HCT116 (cell line): ENCODE data around the gene GMPPB. TPM values are rescaled to one million over a fixed set of nuclear protein-coding genes. Genes with fewer than 3 reads are reported as not detected.

ENCODE experiments used
- ATAC-seq: fragments of 200-7000 bp; cut with Tn5 transposase; 2 replicates; pipeline ENCODE4 v1.9.1; 2020; ENCODE audit warnings: mild to moderate bottlenecking, moderate library complexity
- BruUV-seq: library from RNA; stranded (reverse); fragments of 400-500 nt; replicated peaks from 2 replicates; lab custom pipeline; 2021; lab: Mats Ljungman, UMichigan
- CTCF ChIA-PET: fragments of 300-600 bp; sonication (Branson Sonifier 250); formaldehyde crosslinking; loops from one replicate; lab custom pipeline; 2021; ENCODE audit warnings: antibody characterized with exemption; lab: Charles Lee
- POLR2A ChIA-PET: fragments of 300-600, 350-600 bp; sonication (Branson Sonifier 250); formaldehyde crosslinking; loops from one replicate; lab custom pipeline; 2021; ENCODE audit warnings: antibody characterized with exemption; lab: Charles Lee
- RAD21 ChIA-PET, 2 experiments: fragments of 300-600 bp; sonication (Branson Sonifier 250); formaldehyde crosslinking; loops; one replicate each; lab custom pipeline; 2023; ENCODE audit warnings: low total read pairs in 2 of 2; ENCODE audit not compliant: uncharacterized antibody in 2 of 2, unreplicated experiment in 2 of 2, low non-redundant PET in 1 of 2; lab: Charles Lee
- DNase-seq: peaks from one replicate; pipeline ENCODE4 v3.0.0-alpha.2; 2010; ENCODE audit warnings: low read depth, low spot score
- H2AFZ ChIP-seq: fragments of 200-600 bp; shearing (Covaris generic), sonication (generic); 2 replicates; pipeline ENCODE4 v1.6.1; 2017; ENCODE audit warnings: low read depth, mixed run types, mixed read lengths, antibody characterized with exemption, low read length; ENCODE audit not compliant: poor library complexity, severe bottlenecking
- H3K27ac ChIP-seq: 2 replicates; pipeline ENCODE4 v1.5.1; 2012; ENCODE audit warnings: low read depth, low read length
- H3K27me3 ChIP-seq: fragments of 200-600 bp; sonication (generic); 2 replicates; pipeline ENCODE4 v1.6.1; 2016; ENCODE audit warnings: mixed run types, low read length, mixed read lengths; ENCODE audit not compliant: insufficient read depth
- H3K36me3 ChIP-seq, 2 experiments: fragments of 200-500 bp in 1 of 2; fragments of 200-600 bp in 1 of 2; sonication (Bioruptor generic) in 1 of 2; sonication (generic) in 1 of 2; 2 replicates each; pipeline versions ENCODE4 v1.5.1 to v1.6.1; 2014 to 2016; ENCODE audit warnings: low read length in 2 of 2, inconsistent platforms in 1 of 2, mixed read lengths in 1 of 2, mixed run types in 1 of 2; ENCODE audit not compliant: insufficient read depth in 2 of 2, control insufficient read depth in 1 of 2
- H3K4me1 ChIP-seq, 2 experiments: fragments of 200-600 bp in 1 of 2; sonication (generic) in 1 of 2; 2 replicates each; pipeline versions ENCODE4 v1.5.1 to v1.6.1; 2012 to 2017; ENCODE audit warnings: low read length in 2 of 2, inconsistent platforms in 1 of 2, mild to moderate bottlenecking in 1 of 2, mixed read lengths in 1 of 2, mixed run types in 1 of 2, moderate library complexity in 1 of 2; ENCODE audit not compliant: insufficient read depth in 2 of 2, control insufficient read depth in 1 of 2
- H3K4me2 ChIP-seq: fragments of 200-600 bp; sonication (generic); 2 replicates; pipeline ENCODE4 v1.6.1; 2017; ENCODE audit warnings: mixed run types, low read length, mixed read lengths
- H3K4me3 ChIP-seq, 2 experiments: fragments of 200-600 bp in 1 of 2; sonication (generic) in 1 of 2; replicated peaks in 1 of 2; 2 replicates each; pipeline ENCODE4 v1.5.1; 2011 to 2016; ENCODE audit warnings: low read length in 2 of 2, control low read depth in 1 of 2, low read depth in 1 of 2, mild to moderate bottlenecking in 1 of 2, mixed read lengths in 1 of 2, mixed run types in 1 of 2
- H3K79me2 ChIP-seq: fragments of 200-600 bp; sonication (generic); 2 replicates; pipeline ENCODE4 v1.6.1; 2017; ENCODE audit warnings: mild to moderate bottlenecking, mixed run types, low read length, moderate library complexity, mixed read lengths; ENCODE audit not compliant: insufficient read depth
- H3K9ac ChIP-seq: fragments of 200-600 bp; sonication (generic); 2 replicates; pipeline ENCODE4 v1.6.1; 2016; ENCODE audit warnings: low read length, mixed read lengths
- H3K9me2 ChIP-seq: fragments of 200-600 bp; sonication (generic), shearing (Covaris generic); 2 replicates; pipeline ENCODE4 v1.6.1; 2017; ENCODE audit warnings: mixed run types, mild to moderate bottlenecking, moderate library complexity; ENCODE audit not compliant: insufficient read depth
- H3K9me3 ChIP-seq, 2 experiments: fragments of 200-500 bp in 1 of 2; fragments of 200-600 bp in 1 of 2; sonication (Bioruptor generic) in 1 of 2; sonication (generic) in 1 of 2; 2 replicates each; pipeline ENCODE4 v1.6.1; 2014 to 2017; ENCODE audit warnings: low read length in 2 of 2, mixed read lengths in 2 of 2, inconsistent platforms in 1 of 2, low read depth in 1 of 2, mild to moderate bottlenecking in 1 of 2, mixed run types in 1 of 2, moderate library complexity in 1 of 2; ENCODE audit not compliant: control insufficient read depth in 1 of 2, insufficient read depth in 1 of 2
- H4K20me1 ChIP-seq: fragments of 200-600 bp; sonication (generic), shearing (Covaris generic); 2 replicates; pipeline ENCODE4 v1.6.1; 2017; ENCODE audit warnings: mixed run types, mild to moderate bottlenecking, moderate library complexity; ENCODE audit not compliant: insufficient read depth
- CBX3 ChIP-seq: IDR thresholded peaks from 2 replicates; pipeline ENCODE4 v1.6.1; 2012; ENCODE audit warnings: low read depth
- CEBPB ChIP-seq: IDR thresholded peaks from 2 replicates; pipeline ENCODE4 v1.6.1; 2012; ENCODE audit warnings: low read depth
- CTCF ChIP-seq, 3 experiments: fragments of 200-600 bp in 1 of 3; sonication (generic) in 1 of 3; IDR thresholded peaks in 2 of 3; conservative IDR thresholded peaks in 1 of 3; 2 replicates each; pipeline ENCODE4 v1.5.1; 2012 to 2017; ENCODE audit warnings: low read depth in 2 of 3, low read length in 2 of 3, antibody characterized with exemption in 1 of 3, borderline replicate concordance in 1 of 3, control low read depth in 1 of 3, mild to moderate bottlenecking in 1 of 3, mixed read lengths in 1 of 3, mixed run types in 1 of 3, moderate library complexity in 1 of 3; ENCODE audit not compliant: insufficient read depth in 1 of 3
- EGR1 ChIP-seq: IDR thresholded peaks from 2 replicates; pipeline ENCODE4 v1.6.1; 2012; ENCODE audit warnings: low read depth
- POLR2A ChIP-seq: IDR thresholded peaks from 2 replicates; pipeline ENCODE4 v1.7.0; 2011; ENCODE audit warnings: borderline replicate concordance; ENCODE audit not compliant: insufficient read depth, insufficient read length; ENCODE audit errors: extremely low read depth
- SIN3A ChIP-seq: IDR thresholded peaks from 2 replicates; pipeline ENCODE4 v1.6.1; 2012; ENCODE audit warnings: low read depth
- ZFX ChIP-seq: fragments of 450-650 bp; IDR thresholded peaks from 2 replicates; pipeline ENCODE4 v1.6.1; 2017
- ZNF274 ChIP-seq: fragments of 200-500 bp; sonication (Bioruptor generic); IDR thresholded peaks from 2 replicates; pipeline ENCODE4 v1.6.1; 2014; ENCODE audit warnings: mild to moderate bottlenecking, low read depth, low read length, inconsistent platforms
- intact Hi-C: fragments of 100-400 bp; cut with micrococcal nuclease; formaldehyde crosslinking; loops from 2 replicates; pipeline ENCODE4 v1.10.0; 2022
- total RNA-seq: library from RNA; stranded (reverse); gene quantifications from one replicate; pipeline ENCODE4 v1.2.1, GENCODE V29; 2021; ENCODE audit not compliant: unreplicated experiment
- TF ChIP-seq, protein P1 (sequence below): IDR thresholded peaks from 2 replicates; pipeline ENCODE4 v1.6.1; 2011; ENCODE audit warnings: mild to moderate bottlenecking, low read length, moderate library complexity; ENCODE audit not compliant: insufficient replicate concordance; ENCODE audit errors: extremely low read depth
- TF ChIP-seq, protein P2 (sequence below): IDR thresholded peaks from 2 replicates; pipeline ENCODE4 v1.6.1; 2012
- TF ChIP-seq, protein P3 (sequence below): IDR thresholded peaks from 2 replicates; pipeline ENCODE4 v1.6.1; 2012; ENCODE audit warnings: low read depth

The GMPPB gene
- total RNA-seq, 1 experiment from 2014 or later, result 24.1 TPM

DNA sequence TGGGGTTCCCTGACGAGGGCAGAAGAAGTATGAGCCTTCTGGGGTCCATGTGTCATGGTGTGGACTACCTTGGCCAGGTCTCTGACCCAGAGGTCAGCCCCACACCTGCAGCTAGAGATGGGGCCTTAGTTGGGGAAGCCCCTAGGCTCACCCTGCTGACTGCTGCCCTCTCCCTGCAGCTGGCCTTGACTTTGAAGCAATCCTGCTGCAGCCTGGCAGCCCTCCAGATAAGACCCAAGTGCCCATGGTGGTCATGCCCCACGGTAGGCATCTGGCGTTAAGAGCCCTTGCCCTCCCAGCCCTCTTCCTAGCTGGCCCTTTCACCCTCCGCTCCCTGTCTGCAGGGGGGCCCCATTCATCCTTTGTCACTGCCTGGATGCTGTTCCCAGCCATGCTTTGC, 42.2 kb downstream of the GMPPB start:
- H3K9ac ChIP-seq, result no peak overlapping the region
- intact Hi-C loops, result no loop called here
- no peaks in the 10 kb centered on the region for H3K4me1 ChIP-seq
- no peak overlapping the region for H3K27ac ChIP-seq
- CTCF ChIA-PET, result no interaction called here
- no peaks in the 10 kb centered on the region for H3K9me3 ChIP-seq
- RAD21 ChIA-PET, result no interaction called here
- POLR2A ChIA-PET, result no interaction called here
- BruUV-seq, result no TSS peak
- DNase-seq, result no peak
- H3K4me3 ChIP-seq, result no peak overlapping the region
- H3K36me3 ChIP-seq, result peaks cover 27 to 62% of the 10 kb centered on the region in 2 experiments; a peak in 3 of 4 replicates
- no peak overlapping the region for H3K4me2 ChIP-seq
- no peak overlapping the region for H2AFZ ChIP-seq
- no peak for ATAC-seq
- H3K27me3 ChIP-seq, result no peaks in the 10 kb centered on the region
- TF ChIP-seq SIN3A (no peak), EGR1 (no peak)
- TF ChIP-seq, protein P1, sequence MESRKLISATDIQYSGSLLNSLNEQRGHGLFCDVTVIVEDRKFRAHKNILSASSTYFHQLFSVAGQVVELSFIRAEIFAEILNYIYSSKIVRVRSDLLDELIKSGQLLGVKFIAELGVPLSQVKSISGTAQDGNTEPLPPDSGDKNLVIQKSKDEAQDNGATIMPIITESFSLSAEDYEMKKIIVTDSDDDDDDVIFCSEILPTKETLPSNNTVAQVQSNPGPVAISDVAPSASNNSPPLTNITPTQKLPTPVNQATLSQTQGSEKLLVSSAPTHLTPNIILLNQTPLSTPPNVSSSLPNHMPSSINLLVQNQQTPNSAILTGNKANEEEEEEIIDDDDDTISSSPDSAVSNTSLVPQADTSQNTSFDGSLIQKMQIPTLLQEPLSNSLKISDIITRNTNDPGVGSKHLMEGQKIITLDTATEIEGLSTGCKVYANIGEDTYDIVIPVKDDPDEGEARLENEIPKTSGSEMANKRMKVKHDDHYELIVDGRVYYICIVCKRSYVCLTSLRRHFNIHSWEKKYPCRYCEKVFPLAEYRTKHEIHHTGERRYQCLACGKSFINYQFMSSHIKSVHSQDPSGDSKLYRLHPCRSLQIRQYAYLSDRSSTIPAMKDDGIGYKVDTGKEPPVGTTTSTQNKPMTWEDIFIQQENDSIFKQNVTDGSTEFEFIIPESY, result no peak
- no peaks in the 10 kb centered on the region for H3K9me2 ChIP-seq
- H3K79me2 ChIP-seq, result peaks cover 4% of the 10 kb centered on the region; the same call in 1 of the 2 replicates
- no peaks in the 10 kb centered on the region for H4K20me1 ChIP-seq

GRCh38 chr3:49681232-49681522, 42.6 kb downstream of the GMPPB start:
- Histone ChIP-seq H3K9me2 (no peaks in the 10 kb centered on the region), H3K27ac (no peak overlapping the region), H3K36me3 (peaks cover 30 to 66% of the 10 kb centered on the region in 2 experiments; a peak in 3 of 4 replicates), H3K4me2 (no peak overlapping the region), H3K4me1 (no peaks in the 10 kb centered on the region), H2AFZ (no peak overlapping the region), H3K27me3 (no peaks in the 10 kb centered on the region), H3K9ac (no peak overlapping the region), H3K9me3 (no peaks in the 10 kb centered on the region), H3K4me3 (no peak overlapping the region), H4K20me1 (no peaks in the 10 kb centered on the region), H3K79me2 (peaks cover 8% of the 10 kb centered on the region; the same call in 1 of the 2 replicates)
- POLR2A ChIA-PET, result no interaction called here
- RAD21 ChIA-PET, result no interaction called here
- intact Hi-C loops, result no loop called here
- BruUV-seq, result no TSS peak
- no peak for ATAC-seq
- no peak for DNase-seq
- CTCF ChIA-PET, result no interaction called here
- TF ChIP-seq EGR1, result no peak
- TF ChIP-seq, protein P2, sequence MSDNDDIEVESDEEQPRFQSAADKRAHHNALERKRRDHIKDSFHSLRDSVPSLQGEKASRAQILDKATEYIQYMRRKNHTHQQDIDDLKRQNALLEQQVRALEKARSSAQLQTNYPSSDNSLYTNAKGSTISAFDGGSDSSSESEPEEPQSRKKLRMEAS, result no peak
- no peak for TF ChIP-seq CEBPB
- TF ChIP-seq SIN3A, result no peak
- TF ChIP-seq, protein P3, sequence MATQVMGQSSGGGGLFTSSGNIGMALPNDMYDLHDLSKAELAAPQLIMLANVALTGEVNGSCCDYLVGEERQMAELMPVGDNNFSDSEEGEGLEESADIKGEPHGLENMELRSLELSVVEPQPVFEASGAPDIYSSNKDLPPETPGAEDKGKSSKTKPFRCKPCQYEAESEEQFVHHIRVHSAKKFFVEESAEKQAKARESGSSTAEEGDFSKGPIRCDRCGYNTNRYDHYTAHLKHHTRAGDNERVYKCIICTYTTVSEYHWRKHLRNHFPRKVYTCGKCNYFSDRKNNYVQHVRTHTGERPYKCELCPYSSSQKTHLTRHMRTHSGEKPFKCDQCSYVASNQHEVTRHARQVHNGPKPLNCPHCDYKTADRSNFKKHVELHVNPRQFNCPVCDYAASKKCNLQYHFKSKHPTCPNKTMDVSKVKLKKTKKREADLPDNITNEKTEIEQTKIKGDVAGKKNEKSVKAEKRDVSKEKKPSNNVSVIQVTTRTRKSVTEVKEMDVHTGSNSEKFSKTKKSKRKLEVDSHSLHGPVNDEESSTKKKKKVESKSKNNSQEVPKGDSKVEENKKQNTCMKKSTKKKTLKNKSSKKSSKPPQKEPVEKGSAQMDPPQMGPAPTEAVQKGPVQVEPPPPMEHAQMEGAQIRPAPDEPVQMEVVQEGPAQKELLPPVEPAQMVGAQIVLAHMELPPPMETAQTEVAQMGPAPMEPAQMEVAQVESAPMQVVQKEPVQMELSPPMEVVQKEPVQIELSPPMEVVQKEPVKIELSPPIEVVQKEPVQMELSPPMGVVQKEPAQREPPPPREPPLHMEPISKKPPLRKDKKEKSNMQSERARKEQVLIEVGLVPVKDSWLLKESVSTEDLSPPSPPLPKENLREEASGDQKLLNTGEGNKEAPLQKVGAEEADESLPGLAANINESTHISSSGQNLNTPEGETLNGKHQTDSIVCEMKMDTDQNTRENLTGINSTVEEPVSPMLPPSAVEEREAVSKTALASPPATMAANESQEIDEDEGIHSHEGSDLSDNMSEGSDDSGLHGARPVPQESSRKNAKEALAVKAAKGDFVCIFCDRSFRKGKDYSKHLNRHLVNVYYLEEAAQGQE, result no peak
- no peak for TF ChIP-seq POLR2A
- TF ChIP-seq CBX3, result no peak
- TF ChIP-seq CTCF (IDR thresholded peaks at IDR 0.05 in 2 of 3, conservative IDR thresholded peaks at IDR 0.05 in 1 of 3; ENCODE audit: borderline replicate concordance in 1 of 3, insufficient read depth in 1 of 3, low read depth in 2 of 3, low read length in 2 of 3), result no peak
- no peak for TF ChIP-seq ZFX
- no peak for TF ChIP-seq ZNF274
